ENCODE data around the gene TNNI2.

- no peak for TF ChIP-seq CTCF (tag by site-specific recombination; IDR thresholded peaks at IDR 0.05)
- no peak for TF ChIP-seq PRDM10 (tag by site-specific recombination; IDR thresholded peaks at IDR 0.05)
- TF ChIP-seq ZSCAN5A (tag by site-specific recombination; IDR thresholded peaks at IDR 0.05), result no peak
- no peak for TF ChIP-seq HIC1 (tag by site-specific recombination; IDR thresholded peaks at IDR 0.05)
- TF ChIP-seq GLIS1 (tag by site-specific recombination; IDR thresholded peaks at IDR 0.05), result no peak
- TF ChIP-seq REPIN1 (tag by site-specific recombination; IDR thresholded peaks at IDR 0.05; ENCODE audit: low read depth), result no peak
- TF ChIP-seq ZNF558 (tag by site-specific recombination; IDR thresholded peaks at IDR 0.05), result no peak
- TF ChIP-seq PRDM6 (tag by site-specific recombination; IDR thresholded peaks at IDR 0.05), result no peak
- TF ChIP-seq PATZ1 (tag by site-specific recombination; IDR thresholded peaks at IDR 0.05), result no peak
- no peak for TF ChIP-seq PBX3 (CRISPR knock-in tag; IDR thresholded peaks at IDR 0.05)
These were observed 14.8 kb downstream of the TNNI2 start for GRCh38 chr11:1853376-1854131.

Measured in HEK293 (cell line).